Natural killer cell (primary cell): ENCODE data around the gene SOD2. TPM values are rescaled to one million over a fixed set of nuclear protein-coding genes. Genes with fewer than 3 reads are reported as not detected.
"Not testable (repeated sequence)": the region's sequence is repeated elsewhere in the genome, so short reads cannot be mapped to it uniquely, and the experiment has no call there.

Experiments
- ATAC-seq, 3 donors: fragments of 150-1000 bp in 2 of 3; fragments of 200-7000 bp in 1 of 3; cut with Tn5 transposase; 1 replicate in 1 of 3; 2 replicates in 2 of 3; pipeline ENCODE4 v1.10.0; 2021; ENCODE audit warnings: mild to moderate bottlenecking in 2 of 3, moderate library complexity in 2 of 3
- DNase-seq, 2 donors: peaks; one replicate each; pipeline versions ENCODE4 v3.0.0 to v3.0.0-alpha.2; 2013 to 2021; ENCODE audit warnings: mixed read lengths in 1 of 2
- H3K27ac ChIP-seq: one replicate; pipeline ENCODE4 v1.5.1; 2013; ENCODE audit warnings: mild to moderate bottlenecking, low read length
- H3K27me3 ChIP-seq: one replicate; pipeline ENCODE4 v1.6.1; 2013; ENCODE audit warnings: low read length; ENCODE audit not compliant: control insufficient read depth, insufficient read depth
- H3K36me3 ChIP-seq: one replicate; pipeline ENCODE4 v1.6.1; 2013; ENCODE audit warnings: low read length; ENCODE audit not compliant: control insufficient read depth, insufficient read depth
- H3K4me1 ChIP-seq: one replicate; pipeline ENCODE4 v1.6.1; 2013; ENCODE audit warnings: low read length; ENCODE audit not compliant: control insufficient read depth, insufficient read depth
- H3K4me3 ChIP-seq: one replicate; pipeline ENCODE4 v1.5.1; 2013; ENCODE audit warnings: low read length
- H3K9me3 ChIP-seq: one replicate; pipeline ENCODE4 v1.6.1; 2013; ENCODE audit warnings: low read length; ENCODE audit not compliant: control insufficient read depth, insufficient read depth
- H3K27ac Mint-ChIP-seq, 2 donors: one replicate each; pipeline ENCODE4 v1.8.0; 2022; ENCODE audit warnings: mild to moderate bottlenecking in 2 of 2, mixed read lengths in 2 of 2, moderate library complexity in 1 of 2
- H3K27me3 Mint-ChIP-seq, 2 donors: one replicate each; pipeline ENCODE4 v1.8.0; 2022; ENCODE audit warnings: low read depth in 2 of 2, mixed read lengths in 2 of 2
- H3K36me3 Mint-ChIP-seq: one replicate; pipeline ENCODE4 v1.8.0; 2022; ENCODE audit warnings: mixed read lengths
- H3K4me1 Mint-ChIP-seq, 2 donors: one replicate each; pipeline ENCODE4 v1.8.0; 2022; ENCODE audit warnings: mixed read lengths in 2 of 2
- H3K4me3 Mint-ChIP-seq: one replicate; pipeline ENCODE4 v1.8.0; 2022; ENCODE audit warnings: mild to moderate bottlenecking, moderate library complexity, mixed read lengths
- H3K9me3 Mint-ChIP-seq, 2 donors: one replicate each; pipeline ENCODE4 v1.8.0; 2022; ENCODE audit warnings: mixed read lengths in 2 of 2
- CTCF ChIP-seq: fragments of 200-600 bp; IDR thresholded peaks from one replicate; pipeline ENCODE4 v1.8.0; 2022; ENCODE audit warnings: antibody characterized with exemption
- WGBS: methylation state at CpG from one replicate; pipeline ENCODE4 v1.1.7; 2013; ENCODE audit warnings: missing lambda C conversion rate; ENCODE audit not compliant: insufficient coverage; 5-methylcytosine and 5-hydroxymethylcytosine counted together
- intact Hi-C: fragments of 100-400 bp; cut with micrococcal nuclease; formaldehyde crosslinking; loops from one replicate; pipeline ENCODE4 v1.14.2; 2022
- total RNA-seq, 4 donors: library from RNA; stranded (reverse); fragments of 120-200 nt in 1 of 4; gene quantifications; one replicate each; pipeline versions ENCODE4 v1.2.3 to v1.2.4, GENCODE V29; 2013 to 2022

SOD2 gene
- total RNA-seq, 3 donors from 2014 or later (not counting 1 experiment from before 2014, with no cell fraction given): 81.3 to 156 (median 138) TPM

GRCh38 chr6:159715605-159716004 lies 22.6 kb upstream of the SOD2 start:
- Histone ChIP-seq H3K4me1 (no peaks in the 10 kb centered on the region), H3K9me3 (peaks cover 15% of the 10 kb centered on the region), H3K27me3 (no peaks in the 10 kb centered on the region), H3K36me3 (no peaks in the 10 kb centered on the region), H3K4me3 (no peak overlapping the region), H3K27ac (no peak overlapping the region)
- Mint-ChIP-seq H3K4me1 (peaks cover 5 to 8% of the 10 kb centered on the region in 2 donors), H3K27ac (no peak overlapping the region), H3K9me3 (no peaks in the 10 kb centered on the region), H3K36me3 (no peaks in the 10 kb centered on the region), H3K4me3 (no peak overlapping the region), H3K27me3 (no peaks in the 10 kb centered on the region)
- intact Hi-C loops: no loop called here
- DNase-seq (no peak), ATAC-seq (no peak)
- 96% methylated on average over 3 of the region's 3 CpGs for WGBS
- TF ChIP-seq CTCF: no peak

- ATAC-seq (no peak), DNase-seq (no peak)
- H3K36me3 ChIP-seq: no peaks in the 10 kb centered on the region
- intact Hi-C loops: no loop called here
- Mint-ChIP-seq H3K27me3 (no peaks in the 10 kb centered on the region), H3K36me3 (no peaks in the 10 kb centered on the region), H3K4me3 (no peak overlapping the region), H3K4me1 (peaks cover 5 to 8% of the 10 kb centered on the region in 2 donors), H3K9me3 (no peaks in the 10 kb centered on the region), H3K27ac (no peak overlapping the region)
- H3K9me3 ChIP-seq: peaks cover 17% of the 10 kb centered on the region
- no peaks in the 10 kb centered on the region for H3K27me3 ChIP-seq
- 83% methylated on average over 3 of the region's 3 CpGs for WGBS
- H3K4me3 ChIP-seq: no peak overlapping the region
- no peaks in the 10 kb centered on the region for H3K4me1 ChIP-seq
- TF ChIP-seq CTCF: no peak
- no peak overlapping the region for H3K27ac ChIP-seq
Observed at GRCh38 chr6:159715166-159715565, 22.1 kb upstream of the SOD2 start.

- Histone ChIP-seq H3K27me3 (no peaks in the 10 kb centered on the region), H3K27ac (no peak overlapping the region), H3K36me3 (no peaks in the 10 kb centered on the region), H3K4me1 (no peaks in the 10 kb centered on the region), H3K9me3 (peaks cover 17% of the 10 kb centered on the region), H3K4me3 (no peak overlapping the region)
- no peak overlapping the region for H3K27ac Mint-ChIP-seq
- no peaks in the 10 kb centered on the region for H3K36me3 Mint-ChIP-seq
- WGBS: 89% methylated on average over 5 of the region's 5 CpGs
- DNase-seq (no peak), ATAC-seq (no peak)
- H3K4me3 Mint-ChIP-seq: no peak overlapping the region
- TF ChIP-seq CTCF: no peak
- H3K9me3 Mint-ChIP-seq: no peaks in the 10 kb centered on the region
- no peaks in the 10 kb centered on the region for H3K27me3 Mint-ChIP-seq
- intact Hi-C loops: no loop called here
- H3K4me1 Mint-ChIP-seq: peaks cover 5 to 8% of the 10 kb centered on the region in 2 donors
Observed at GRCh38 chr6:159714404-159714803, 21.4 kb upstream of the SOD2 start.

- Mint-ChIP-seq H3K27me3 (no peaks in the 10 kb centered on the region), H3K27ac (no peak overlapping the region), H3K4me1 (peaks cover 5 to 8% of the 10 kb centered on the region in 2 donors), H3K36me3 (no peaks in the 10 kb centered on the region), H3K4me3 (no peak overlapping the region), H3K9me3 (no peaks in the 10 kb centered on the region)
- H3K9me3 ChIP-seq: peaks cover 17% of the 10 kb centered on the region
- TF ChIP-seq CTCF: no peak
- H3K4me3 ChIP-seq: no peak overlapping the region
- no peak overlapping the region for H3K27ac ChIP-seq
- 96% methylated on average over 7 of the region's 7 CpGs for WGBS
- no peaks in the 10 kb centered on the region for H3K36me3 ChIP-seq
- no peaks in the 10 kb centered on the region for H3K27me3 ChIP-seq
- no peak for DNase-seq
- no peak for ATAC-seq
- intact Hi-C loops: no loop called here
- no peaks in the 10 kb centered on the region for H3K4me1 ChIP-seq
Observed at GRCh38 chr6:159713984-159714383, 20.9 kb upstream of the SOD2 start.

- H3K27ac ChIP-seq, H3K36me3 ChIP-seq, DNase-seq, H3K27me3 Mint-ChIP-seq, ATAC-seq, H3K27me3 ChIP-seq, H3K36me3 Mint-ChIP-seq, H3K4me3 ChIP-seq, H3K4me1 Mint-ChIP-seq, H3K9me3 Mint-ChIP-seq, intact Hi-C loops, H3K4me1 ChIP-seq, H3K27ac Mint-ChIP-seq, H3K4me3 Mint-ChIP-seq: not testable (repeated sequence)
- 60% methylated on average over 3 of the region's 3 CpGs for WGBS
- peaks cover 17% of the 10 kb centered on the region for H3K9me3 ChIP-seq
Observed at GRCh38 chr6:159712389-159712788, 19.3 kb upstream of the SOD2 start.

GRCh38 chr6:159710603-159711002 lies 17.6 kb upstream of the SOD2 start:
- H3K27me3 Mint-ChIP-seq, H3K4me3 Mint-ChIP-seq, H3K4me3 ChIP-seq, H3K4me1 Mint-ChIP-seq, H3K4me1 ChIP-seq, intact Hi-C loops, H3K36me3 Mint-ChIP-seq, ATAC-seq, H3K27me3 ChIP-seq, DNase-seq, H3K36me3 ChIP-seq, H3K27ac Mint-ChIP-seq, H3K9me3 Mint-ChIP-seq: not testable (repeated sequence)
- Histone ChIP-seq H3K9me3 (peaks cover 17% of the 10 kb centered on the region), H3K27ac (peak overlapping the region; percentile 30)
- 53% methylated on average over 3 of the region's 4 CpGs for WGBS
